H9 (cell line): ENCODE data around the gene PAK6. TPM values are rescaled to one million over a fixed set of nuclear protein-coding genes. Genes with fewer than 3 reads are reported as not detected.

Experiments
- DNase-seq: peaks from one replicate; pipeline ENCODE4 v3.0.0-alpha.2; 2017
- H2AFZ ChIP-seq: one replicate; pipeline ENCODE4 v1.6.1; 2013; ENCODE audit warnings: mild to moderate bottlenecking, low read length, control low read depth, moderate library complexity
- H2AK5ac ChIP-seq: 2 replicates; pipeline ENCODE4 v1.6.1; 2013; ENCODE audit warnings: low read length, control low read depth, mixed read lengths; ENCODE audit not compliant: insufficient read length
- H2BK120ac ChIP-seq: one replicate; pipeline ENCODE4 v1.6.1; 2013; ENCODE audit warnings: low read depth, mild to moderate bottlenecking, low read length, control low read depth, inconsistent platforms; ENCODE audit not compliant: poor library complexity, severe bottlenecking
- H2BK12ac ChIP-seq: 2 replicates; pipeline ENCODE4 v1.6.1; 2013; ENCODE audit warnings: low read length, control low read depth, mixed read lengths, low read depth; ENCODE audit not compliant: insufficient read length
- H2BK15ac ChIP-seq: 2 replicates; pipeline ENCODE4 v1.6.1; 2013; ENCODE audit warnings: low read depth, low read length, control low read depth
- H2BK20ac ChIP-seq: one replicate; pipeline ENCODE4 v1.6.1; 2013; ENCODE audit warnings: low read depth, mild to moderate bottlenecking, low read length, control low read depth, inconsistent platforms; ENCODE audit not compliant: poor library complexity, severe bottlenecking
- H2BK5ac ChIP-seq: 2 replicates; pipeline ENCODE4 v1.6.1; 2013; ENCODE audit warnings: low read length, control low read depth, mixed read lengths; ENCODE audit not compliant: insufficient read length
- H3K14ac ChIP-seq: 2 replicates; pipeline ENCODE4 v1.6.1; 2013; ENCODE audit warnings: low read length, control low read depth; ENCODE audit not compliant: insufficient read depth
- H3K18ac ChIP-seq: 2 replicates; pipeline ENCODE4 v1.6.1; 2013; ENCODE audit warnings: low read depth, mild to moderate bottlenecking, mixed read lengths, low read length, control low read depth; ENCODE audit not compliant: insufficient read length
- H3K23ac ChIP-seq: 2 replicates; pipeline ENCODE4 v1.6.1; 2013; ENCODE audit warnings: low read length, control low read depth, mixed read lengths, low read depth; ENCODE audit not compliant: insufficient read length
- H3K23me2 ChIP-seq: 2 replicates; pipeline ENCODE4 v1.6.1; 2013; ENCODE audit warnings: low read depth, mild to moderate bottlenecking, mixed read lengths, low read length, control low read depth; ENCODE audit not compliant: insufficient read length, poor library complexity, severe bottlenecking
- H3K27ac ChIP-seq: 2 replicates; pipeline ENCODE4 v1.5.1; 2013; ENCODE audit warnings: low read length, control low read depth, mixed read lengths, low read depth; ENCODE audit not compliant: insufficient read length
- H3K27me3 ChIP-seq: 2 replicates; pipeline ENCODE4 v1.6.1; 2013; ENCODE audit warnings: low read length, control low read depth, inconsistent platforms; ENCODE audit not compliant: insufficient read depth
- H3K4ac ChIP-seq: 2 replicates; pipeline ENCODE4 v1.6.1; 2013; ENCODE audit warnings: low read depth, mild to moderate bottlenecking, control low read depth, inconsistent platforms, low read length, moderate library complexity
- H3K4me1 ChIP-seq: 2 replicates; pipeline ENCODE4 v1.6.1; 2013; ENCODE audit warnings: low read length, control low read depth, inconsistent platforms; ENCODE audit not compliant: insufficient read depth
- H3K4me2 ChIP-seq: 2 replicates; pipeline ENCODE4 v1.6.1; 2013; ENCODE audit warnings: low read length, control low read depth, mixed read lengths; ENCODE audit not compliant: insufficient read length, insufficient read depth
- H3K56ac ChIP-seq: 2 replicates; pipeline ENCODE4 v1.6.1; 2013; ENCODE audit warnings: low read depth, mild to moderate bottlenecking, mixed read lengths, low read length, control low read depth; ENCODE audit not compliant: insufficient read length
- H3K79me1 ChIP-seq: 2 replicates; pipeline ENCODE4 v1.6.1; 2013; ENCODE audit warnings: low read depth, mild to moderate bottlenecking, moderate library complexity, low read length, control low read depth, inconsistent platforms; ENCODE audit not compliant: insufficient read depth, poor library complexity, severe bottlenecking
- H3K79me2 ChIP-seq: 2 replicates; pipeline ENCODE4 v1.6.1; 2013; ENCODE audit warnings: low read length, control low read depth, inconsistent platforms; ENCODE audit not compliant: insufficient read depth
- H3K9ac ChIP-seq: 2 replicates; pipeline ENCODE4 v1.6.1; 2013; ENCODE audit warnings: low read length, control low read depth, mixed read lengths; ENCODE audit not compliant: insufficient read length; ENCODE audit errors: extremely low read depth
- H3K9me3 ChIP-seq: one replicate; pipeline ENCODE4 v1.6.1; 2013; ENCODE audit warnings: low read depth, low read length, inconsistent platforms; ENCODE audit not compliant: control insufficient read depth
- H3T11ph ChIP-seq: one replicate; pipeline ENCODE4 v1.6.1; 2013; ENCODE audit warnings: mild to moderate bottlenecking, low read length, control low read depth, inconsistent platforms
- H4K20me1 ChIP-seq: one replicate; pipeline ENCODE4 v1.6.1; 2013; ENCODE audit not compliant: control insufficient read depth, insufficient read length, insufficient read depth
- H4K5ac ChIP-seq: 2 replicates; pipeline ENCODE4 v1.6.1; 2013; ENCODE audit warnings: low read depth, mild to moderate bottlenecking, mixed read lengths, low read length, control low read depth; ENCODE audit not compliant: insufficient read length
- H4K8ac ChIP-seq: replicated peaks from 2 replicates; pipeline ENCODE4 v1.6.1; 2013; ENCODE audit warnings: low read length, control low read depth, mixed read lengths, low read depth; ENCODE audit not compliant: insufficient read length
- H4K91ac ChIP-seq: 2 replicates; pipeline ENCODE4 v1.6.1; 2013; ENCODE audit warnings: low read depth, mild to moderate bottlenecking, moderate library complexity, mixed read lengths, low read length, control low read depth; ENCODE audit not compliant: insufficient read length
- H3K27ac Mint-ChIP-seq, 3 experiments: 2 replicates in 2 of 3; 3 replicates in 1 of 3; pipeline ENCODE4 v1.8.0; 2020 to 2021; ENCODE audit warnings: mixed read lengths in 3 of 3, mild to moderate bottlenecking in 1 of 3, moderate library complexity in 1 of 3
- H3K27me3 Mint-ChIP-seq: 2 replicates; pipeline ENCODE4 v1.8.0; 2021; ENCODE audit warnings: low read depth, mild to moderate bottlenecking, moderate library complexity, mixed read lengths
- H3K36me3 Mint-ChIP-seq, 3 experiments: 2 replicates in 2 of 3; 3 replicates in 1 of 3; pipeline ENCODE4 v1.8.0; 2020 to 2021; ENCODE audit warnings: low read depth in 3 of 3, mixed read lengths in 3 of 3; ENCODE audit not compliant: insufficient read depth in 1 of 3
- H3K4me1 Mint-ChIP-seq, 2 experiments: 2 replicates each; pipeline ENCODE4 v1.8.0; 2020; ENCODE audit warnings: mixed read lengths in 2 of 2
- H3K4me3 Mint-ChIP-seq, 2 experiments: 2 replicates in 1 of 2; 3 replicates in 1 of 2; pipeline ENCODE4 v1.8.0; 2020 to 2021; ENCODE audit warnings: mild to moderate bottlenecking in 2 of 2, mixed read lengths in 2 of 2, moderate library complexity in 1 of 2
- H3K9me3 Mint-ChIP-seq, 2 experiments: 2 replicates in 1 of 2; 3 replicates in 1 of 2; pipeline ENCODE4 v1.8.0; 2020; ENCODE audit warnings: mild to moderate bottlenecking in 2 of 2, mixed read lengths in 2 of 2, moderate library complexity in 1 of 2
- WGBS: extraction: QIAGEN DNeasy Blood & Tissue Kit; methylation state at CpG from one replicate; pipeline ENCODE4 v1.1.7; 2013; ENCODE audit warnings: missing lambda C conversion rate, low lambda C conversion rate, mixed read lengths; ENCODE audit not compliant: insufficient read length; ENCODE audit errors: extremely low coverage; 5-methylcytosine and 5-hydroxymethylcytosine counted together
- total RNA-seq: library from RNA; stranded (reverse); gene quantifications from 2 replicates; pipeline ENCODE4 v1.2.1, GENCODE V29; 2021
- TF ChIP-seq, protein P1 (sequence below): fragments of 200-600 bp; sonication (generic); conservative IDR thresholded peaks from 3 replicates; pipeline ENCODE4 v1.8.0; 2021; ENCODE audit warnings: antibody characterized with exemption, mild to moderate bottlenecking

Gene PAK6
- total RNA-seq, 1 experiment from 2014 or later: 7.4 TPM

DNA sequence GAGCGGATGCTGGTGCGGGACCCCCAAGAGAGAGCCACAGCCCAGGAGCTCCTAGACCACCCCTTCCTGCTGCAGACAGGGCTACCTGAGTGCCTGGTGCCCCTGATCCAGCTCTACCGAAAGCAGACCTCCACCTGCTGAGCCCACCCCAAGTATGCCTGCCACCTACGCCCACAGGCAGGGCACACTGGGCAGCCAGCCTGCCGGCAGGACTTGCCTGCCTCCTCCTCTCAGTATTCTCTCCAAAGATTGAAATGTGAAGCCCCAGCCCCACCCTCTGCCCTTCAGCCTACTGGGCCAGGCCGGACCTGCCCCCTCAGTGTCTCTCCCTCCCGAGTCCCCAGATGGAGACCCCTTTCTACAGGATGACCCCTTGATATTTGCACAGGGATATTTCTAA, 37.1 kb downstream of the PAK6 start:
- Mint-ChIP-seq H3K27ac (no peak overlapping the region; a peak in 1 of 7 replicates), H3K4me3 (no peak overlapping the region), H3K27me3 (peaks cover 33% of the 10 kb centered on the region), H3K9me3 (no peaks in the 10 kb centered on the region; a peak in 1 of 5 replicates), H3K4me1 (peaks cover 10 to 54% of the 10 kb centered on the region in 2 experiments), H3K36me3 (peaks cover 0 to 11% (median 2%) of the 10 kb centered on the region in 3 experiments; a peak in 2 of 7 replicates)
- Histone ChIP-seq H2BK120ac (no peak overlapping the region), H2BK20ac (no peak overlapping the region), H3K4me2 (no peak overlapping the region), H3K27ac (no peak overlapping the region), H3K4ac (no peak overlapping the region), H3T11ph (no peak overlapping the region), H4K5ac (no peak overlapping the region), H3K9me3 (no peaks in the 10 kb centered on the region), H3K56ac (no peak overlapping the region), H2BK5ac (no peak overlapping the region), H3K14ac (no peak overlapping the region), H2AFZ (no peak overlapping the region), H3K23ac (no peak overlapping the region), H3K18ac (no peak overlapping the region), H3K4me1 (no peaks in the 10 kb centered on the region), H3K27me3 (peaks cover 10% of the 10 kb centered on the region; the same call in 1 of the 2 replicates), H3K23me2 (peaks cover 6% of the 10 kb centered on the region), H3K9ac (no peak overlapping the region), H2BK12ac (no peak overlapping the region), H4K20me1 (no peaks in the 10 kb centered on the region), H3K79me2 (no peaks in the 10 kb centered on the region), H4K8ac (no peak overlapping the region), H4K91ac (no peak overlapping the region), H2AK5ac (no peak overlapping the region), H2BK15ac (no peak overlapping the region), H3K79me1 (no peaks in the 10 kb centered on the region)
- DNase-seq: no peak
- WGBS: no CpG with 5 or more reads among the region's 7 CpGs
- TF ChIP-seq, protein P1, sequence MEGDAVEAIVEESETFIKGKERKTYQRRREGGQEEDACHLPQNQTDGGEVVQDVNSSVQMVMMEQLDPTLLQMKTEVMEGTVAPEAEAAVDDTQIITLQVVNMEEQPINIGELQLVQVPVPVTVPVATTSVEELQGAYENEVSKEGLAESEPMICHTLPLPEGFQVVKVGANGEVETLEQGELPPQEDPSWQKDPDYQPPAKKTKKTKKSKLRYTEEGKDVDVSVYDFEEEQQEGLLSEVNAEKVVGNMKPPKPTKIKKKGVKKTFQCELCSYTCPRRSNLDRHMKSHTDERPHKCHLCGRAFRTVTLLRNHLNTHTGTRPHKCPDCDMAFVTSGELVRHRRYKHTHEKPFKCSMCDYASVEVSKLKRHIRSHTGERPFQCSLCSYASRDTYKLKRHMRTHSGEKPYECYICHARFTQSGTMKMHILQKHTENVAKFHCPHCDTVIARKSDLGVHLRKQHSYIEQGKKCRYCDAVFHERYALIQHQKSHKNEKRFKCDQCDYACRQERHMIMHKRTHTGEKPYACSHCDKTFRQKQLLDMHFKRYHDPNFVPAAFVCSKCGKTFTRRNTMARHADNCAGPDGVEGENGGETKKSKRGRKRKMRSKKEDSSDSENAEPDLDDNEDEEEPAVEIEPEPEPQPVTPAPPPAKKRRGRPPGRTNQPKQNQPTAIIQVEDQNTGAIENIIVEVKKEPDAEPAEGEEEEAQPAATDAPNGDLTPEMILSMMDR: no peak
